CD4-positive, alpha-beta T cell (primary cell): ENCODE results near the gene BEND6. TPM values are rescaled to one million over a fixed set of nuclear protein-coding genes. Genes with fewer than 3 reads are reported as not detected.

Experiments used
- ATAC-seq: fragments of 200-7000 bp; cut with Tn5 transposase; one replicate; pipeline ENCODE4 v1.10.0; 2022; ENCODE audit warnings: mild to moderate bottlenecking; ENCODE audit not compliant: poor library complexity
- CTCF ChIA-PET: fragments of 350-600 bp; sonication (Branson Sonifier 250); formaldehyde crosslinking; loops from one replicate; lab custom pipeline; 2021; ENCODE audit warnings: antibody characterized with exemption, inconsistent platforms; lab: Charles Lee
- POLR2A ChIA-PET: fragments of 350-600 bp; sonication (Branson Sonifier 250); formaldehyde crosslinking; loops from one replicate; lab custom pipeline; 2021; ENCODE audit warnings: antibody characterized with exemption, inconsistent platforms; lab: Charles Lee
- DNase-seq, 14 experiments: peaks; one replicate each; pipeline ENCODE4 v3.0.0-alpha.2; 2013 to 2020; ENCODE audit warnings: mixed read lengths in 2 of 14
- H3K27ac ChIP-seq, 2 donors: one replicate each; pipeline versions ENCODE4 v1.5.1 to v1.7.0; 2013; ENCODE audit warnings: low read length in 2 of 2, low read depth in 1 of 2, mild to moderate bottlenecking in 1 of 2
- H3K27me3 ChIP-seq, 2 experiments: 1 replicate in 1 of 2; 2 replicates in 1 of 2; pipeline versions ENCODE4 v1.6.1 to v1.7.0; 2013; ENCODE audit warnings: low read length in 2 of 2, control low read depth in 1 of 2, mild to moderate bottlenecking in 1 of 2, moderate library complexity in 1 of 2; ENCODE audit not compliant: insufficient read depth in 2 of 2, control insufficient read depth in 1 of 2
- H3K36me3 ChIP-seq: one replicate; pipeline ENCODE4 v1.6.1; 2013; ENCODE audit warnings: low read length, control low read depth; ENCODE audit not compliant: insufficient read depth
- H3K4me1 ChIP-seq: one replicate; pipeline ENCODE4 v1.6.1; 2013; ENCODE audit warnings: low read length, control low read depth; ENCODE audit not compliant: insufficient read depth
- H3K4me3 ChIP-seq: one replicate; pipeline ENCODE4 v1.5.1; 2013; ENCODE audit warnings: mild to moderate bottlenecking, low read length, moderate library complexity
- H3K9me3 ChIP-seq, 2 experiments: 1 replicate in 1 of 2; 2 replicates in 1 of 2; pipeline versions ENCODE4 v1.6.1 to v1.7.0; 2013; ENCODE audit warnings: low read length in 2 of 2, mild to moderate bottlenecking in 2 of 2, control low read depth in 1 of 2, moderate library complexity in 1 of 2; ENCODE audit not compliant: control insufficient read depth in 1 of 2, insufficient read depth in 1 of 2
- H3K27ac Mint-ChIP-seq: one replicate; pipeline ENCODE4 v1.8.0; 2020; ENCODE audit warnings: mixed read lengths
- H3K27me3 Mint-ChIP-seq: one replicate; pipeline ENCODE4 v1.8.0; 2021; ENCODE audit warnings: mixed read lengths
- H3K36me3 Mint-ChIP-seq: one replicate; pipeline ENCODE4 v1.8.0; 2021; ENCODE audit warnings: low read depth, mixed read lengths
- H3K4me1 Mint-ChIP-seq: one replicate; pipeline ENCODE4 v1.8.0; 2021; ENCODE audit warnings: low read depth, mixed read lengths
- H3K4me3 Mint-ChIP-seq: one replicate; pipeline ENCODE4 v1.8.0; 2020; ENCODE audit warnings: mild to moderate bottlenecking, mixed read lengths
- H3K9me3 Mint-ChIP-seq: one replicate; pipeline ENCODE4 v1.8.0; 2020; ENCODE audit warnings: mixed read lengths
- CTCF ChIP-seq: fragments of 200-600 bp; IDR thresholded peaks from one replicate; pipeline ENCODE4 v1.8.0; 2022; ENCODE audit warnings: antibody characterized with exemption, mild to moderate bottlenecking
- intact Hi-C, 2 experiments: fragments of 100-400 bp; cut with DNase I in 1 of 2; cut with micrococcal nuclease in 1 of 2; formaldehyde crosslinking; loops; one replicate each; pipeline versions ENCODE4 v1.15.1 to v1.9.0; 2023 to 2025; cut with DNase I, micrococcal nuclease
- total RNA-seq, 174 experiments: library from RNA in 2 of 174; stranded (reverse) in 2 of 174; gene quantifications; one replicate each; pipeline ENCODE4 v1.2.3 and lab custom pipeline; 2021 to 2026

BEND6 gene
- total RNA-seq, 2 experiments from 2014 or later: not detected

- no peaks in the 10 kb centered on the region for H3K4me1 ChIP-seq
- intact Hi-C loops: no loop called here
- Mint-ChIP-seq H3K27ac (no peak overlapping the region), H3K4me1 (no peaks in the 10 kb centered on the region), H3K9me3 (no peaks in the 10 kb centered on the region), H3K27me3 (peaks cover 53% of the 10 kb centered on the region), H3K36me3 (no peaks in the 10 kb centered on the region), H3K4me3 (no peak overlapping the region)
- H3K9me3 ChIP-seq: no peaks in the 10 kb centered on the region
- TF ChIP-seq CTCF: no peak
- ATAC-seq (no peak), DNase-seq (no peak)
- ChIA-PET POLR2A (no interaction called here), CTCF (no interaction called here)
- no peak overlapping the region for H3K27ac ChIP-seq
- H3K4me3 ChIP-seq: no peak overlapping the region
- no peaks in the 10 kb centered on the region for H3K36me3 ChIP-seq
- peaks cover 5 to 16% of the 10 kb centered on the region in 2 experiments for H3K27me3 ChIP-seq
Measured at GRCh38 chr6:56922645-56923044, 32.3 kb upstream of the BEND6 start.

GRCh38 chr6:56923565-56923964, 31.3 kb upstream of the BEND6 start:
- ChIA-PET POLR2A (no interaction called here), CTCF (no interaction called here)
- no peak overlapping the region for H3K4me3 ChIP-seq
- Mint-ChIP-seq H3K9me3 (no peaks in the 10 kb centered on the region), H3K4me1 (no peaks in the 10 kb centered on the region), H3K27me3 (peaks cover 55% of the 10 kb centered on the region), H3K36me3 (no peaks in the 10 kb centered on the region), H3K4me3 (no peak overlapping the region), H3K27ac (no peak overlapping the region)
- H3K27ac ChIP-seq: no peak overlapping the region
- ATAC-seq (no peak), DNase-seq (no peak)
- H3K27me3 ChIP-seq: peaks cover 5 to 16% of the 10 kb centered on the region in 2 experiments
- no peaks in the 10 kb centered on the region for H3K4me1 ChIP-seq
- no peak for TF ChIP-seq CTCF
- no peaks in the 10 kb centered on the region for H3K9me3 ChIP-seq
- no peaks in the 10 kb centered on the region for H3K36me3 ChIP-seq
- intact Hi-C loops: no loop called here

- Mint-ChIP-seq H3K27me3 (peaks cover 49% of the 10 kb centered on the region), H3K9me3 (no peaks in the 10 kb centered on the region), H3K36me3 (no peaks in the 10 kb centered on the region), H3K4me1 (no peaks in the 10 kb centered on the region), H3K4me3 (no peak overlapping the region), H3K27ac (no peak overlapping the region)
- ChIA-PET CTCF (no interaction called here), POLR2A (no interaction called here)
- peak in 1 of 14 experiments; percentile 7 for DNase-seq
- ATAC-seq: no peak
- H3K4me1 ChIP-seq: no peaks in the 10 kb centered on the region
- no peaks in the 10 kb centered on the region for H3K36me3 ChIP-seq
- H3K27ac ChIP-seq: no peak overlapping the region
- H3K4me3 ChIP-seq: no peak overlapping the region
- TF ChIP-seq CTCF: no peak
- no peaks in the 10 kb centered on the region for H3K9me3 ChIP-seq
- peaks cover 5 to 10% of the 10 kb centered on the region in 2 experiments for H3K27me3 ChIP-seq
- intact Hi-C loops: no loop called here
Measured at GRCh38 chr6:56927538-56928453, 27.1 kb upstream of the BEND6 start.
